C4-2B (cell line): ENCODE measurements around the gene TAF3.

Experiments used
- ZFX ChIP-seq: fragments of 450-650 bp; IDR thresholded peaks from 2 replicates; pipeline ENCODE4 v1.6.1; 2017
- TF ChIP-seq, protein P1 (sequence below): fragments of 450-650 bp; conservative IDR thresholded peaks from 2 replicates; pipeline ENCODE4 v1.5.1; 2017; ENCODE audit warnings: mild to moderate bottlenecking

DNA sequence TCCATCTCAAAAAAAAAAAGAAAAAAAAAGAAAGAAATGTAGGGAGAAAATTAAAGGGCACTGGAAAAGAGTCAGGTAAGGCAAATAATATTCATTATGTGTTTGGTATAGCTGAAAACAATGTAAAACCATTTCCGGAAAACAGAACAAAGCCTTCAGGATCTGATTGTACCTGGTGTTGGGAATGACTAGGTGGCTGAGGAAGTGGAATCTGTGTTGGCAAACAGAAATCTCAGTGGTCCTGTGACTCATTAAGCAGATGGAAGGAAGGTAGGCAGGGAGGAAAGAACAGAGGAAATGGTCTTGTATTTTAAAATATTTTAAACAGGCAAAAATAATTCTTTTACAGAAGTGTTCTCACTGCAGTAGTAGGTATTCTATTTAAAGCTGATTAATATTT, 180.5 kb downstream of the TAF3 start:
- TF ChIP-seq ZFX = no peak
- TF ChIP-seq, protein P1, sequence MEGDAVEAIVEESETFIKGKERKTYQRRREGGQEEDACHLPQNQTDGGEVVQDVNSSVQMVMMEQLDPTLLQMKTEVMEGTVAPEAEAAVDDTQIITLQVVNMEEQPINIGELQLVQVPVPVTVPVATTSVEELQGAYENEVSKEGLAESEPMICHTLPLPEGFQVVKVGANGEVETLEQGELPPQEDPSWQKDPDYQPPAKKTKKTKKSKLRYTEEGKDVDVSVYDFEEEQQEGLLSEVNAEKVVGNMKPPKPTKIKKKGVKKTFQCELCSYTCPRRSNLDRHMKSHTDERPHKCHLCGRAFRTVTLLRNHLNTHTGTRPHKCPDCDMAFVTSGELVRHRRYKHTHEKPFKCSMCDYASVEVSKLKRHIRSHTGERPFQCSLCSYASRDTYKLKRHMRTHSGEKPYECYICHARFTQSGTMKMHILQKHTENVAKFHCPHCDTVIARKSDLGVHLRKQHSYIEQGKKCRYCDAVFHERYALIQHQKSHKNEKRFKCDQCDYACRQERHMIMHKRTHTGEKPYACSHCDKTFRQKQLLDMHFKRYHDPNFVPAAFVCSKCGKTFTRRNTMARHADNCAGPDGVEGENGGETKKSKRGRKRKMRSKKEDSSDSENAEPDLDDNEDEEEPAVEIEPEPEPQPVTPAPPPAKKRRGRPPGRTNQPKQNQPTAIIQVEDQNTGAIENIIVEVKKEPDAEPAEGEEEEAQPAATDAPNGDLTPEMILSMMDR = no peak
